Activated CD4-positive, alpha-beta memory T cell treated with anti-CD3 and anti-CD28 coated beads, Interleukin-2, amount 10 ng/mL, durations not matched to agents 7 days and 5 days (primary cell): ENCODE data around the gene EMP2. TPM values are rescaled to one million over a fixed set of nuclear protein-coding genes. Genes with fewer than 3 reads are reported as not detected.

ENCODE experiments used
- CTCF ChIA-PET: fragments of 350-600 bp; sonication (Branson Sonifier 250); formaldehyde crosslinking; loops from one replicate; lab custom pipeline; 2021; ENCODE audit warnings: antibody characterized with exemption, inconsistent platforms; lab: Charles Lee
- POLR2A ChIA-PET: fragments of 350-600 bp; sonication (Branson Sonifier 250); formaldehyde crosslinking; loops from one replicate; lab custom pipeline; 2021; ENCODE audit warnings: antibody characterized with exemption; lab: Charles Lee
- DNase-seq: peaks from one replicate; pipeline ENCODE4 v3.0.0-alpha.2; 2020
- H3K27ac Mint-ChIP-seq: one replicate; pipeline ENCODE4 v1.8.0; 2021; ENCODE audit warnings: mild to moderate bottlenecking, mixed read lengths
- H3K27me3 Mint-ChIP-seq: one replicate; pipeline ENCODE4 v1.8.0; 2021; ENCODE audit warnings: mixed read lengths
- H3K36me3 Mint-ChIP-seq: one replicate; pipeline ENCODE4 v1.8.0; 2021; ENCODE audit warnings: low read depth, mixed read lengths
- H3K4me1 Mint-ChIP-seq: one replicate; pipeline ENCODE4 v1.8.0; 2021; ENCODE audit warnings: mixed read lengths
- H3K4me3 Mint-ChIP-seq: one replicate; pipeline ENCODE4 v1.8.0; 2021; ENCODE audit warnings: mild to moderate bottlenecking, mixed read lengths
- H3K9me3 Mint-ChIP-seq: one replicate; pipeline ENCODE4 v1.8.0; 2021; ENCODE audit warnings: mixed read lengths
- total RNA-seq, 2 experiments: library from RNA; stranded (reverse); gene quantifications; one replicate each; pipeline ENCODE4 v1.2.3, GENCODE V29; 2021

The EMP2 gene
- total RNA-seq, 2 experiments from 2014 or later = not detected

- ChIA-PET CTCF (no interaction called here), POLR2A (no interaction called here)
- Mint-ChIP-seq H3K27me3 (peaks cover 48% of the 10 kb centered on the region), H3K27ac (no peak overlapping the region), H3K9me3 (no peaks in the 10 kb centered on the region), H3K4me1 (peaks cover 2% of the 10 kb centered on the region), H3K36me3 (no peaks in the 10 kb centered on the region), H3K4me3 (no peak overlapping the region)
- DNase-seq = no peak
Observed at GRCh38 chr16:10580883-10581247, 467 bp upstream of the EMP2 start.

GRCh38 chr16:10579575-10579964, 828 bp downstream of the EMP2 start:
- POLR2A ChIA-PET = no interaction called here
- no peak overlapping the region for H3K27ac Mint-ChIP-seq
- H3K9me3 Mint-ChIP-seq = no peaks in the 10 kb centered on the region
- peaks cover 52% of the 10 kb centered on the region for H3K27me3 Mint-ChIP-seq
- no peaks in the 10 kb centered on the region for H3K36me3 Mint-ChIP-seq
- CTCF ChIA-PET = no interaction called here
- DNase-seq = no peak
- H3K4me3 Mint-ChIP-seq = no peak overlapping the region
- H3K4me1 Mint-ChIP-seq = peaks cover 2% of the 10 kb centered on the region

- Mint-ChIP-seq H3K27ac (no peak overlapping the region), H3K4me1 (peaks cover 2% of the 10 kb centered on the region), H3K4me3 (no peak overlapping the region), H3K9me3 (no peaks in the 10 kb centered on the region), H3K27me3 (peaks cover 51% of the 10 kb centered on the region), H3K36me3 (no peaks in the 10 kb centered on the region)
- CTCF ChIA-PET = no interaction called here
- no peak for DNase-seq
- POLR2A ChIA-PET = no interaction called here
Observed at GRCh38 chr16:10578474-10579316, 1.7 kb downstream of the EMP2 start.

GRCh38 chr16:10577305-10578202, 2.8 kb downstream of the EMP2 start:
- POLR2A ChIA-PET = no interaction called here

GRCh38 chr16:10576390-10577304, 3.8 kb downstream of the EMP2 start:
- Mint-ChIP-seq H3K27me3 (peaks cover 39% of the 10 kb centered on the region), H3K9me3 (no peaks in the 10 kb centered on the region), H3K27ac (no peak overlapping the region), H3K36me3 (no peaks in the 10 kb centered on the region), H3K4me1 (peaks cover 2% of the 10 kb centered on the region), H3K4me3 (no peak overlapping the region)
- CTCF ChIA-PET = no interaction called here
- no peak for DNase-seq
- POLR2A ChIA-PET = no interaction called here

More at GRCh38 chr16:10577305-10578202, 2.8 kb downstream of the EMP2 start:
- DNase-seq = no peak
- Mint-ChIP-seq H3K27ac (no peak overlapping the region), H3K27me3 (peaks cover 45% of the 10 kb centered on the region), H3K4me3 (no peak overlapping the region), H3K36me3 (no peaks in the 10 kb centered on the region), H3K4me1 (peaks cover 2% of the 10 kb centered on the region), H3K9me3 (no peaks in the 10 kb centered on the region)
- CTCF ChIA-PET = no interaction called here

- peaks cover 30% of the 10 kb centered on the region for H3K27me3 Mint-ChIP-seq
- DNase-seq = no peak
- ChIA-PET POLR2A (no interaction called here), CTCF (no interaction called here)
- no peaks in the 10 kb centered on the region for H3K4me1 Mint-ChIP-seq
- H3K36me3 Mint-ChIP-seq = no peaks in the 10 kb centered on the region
- no peak overlapping the region for H3K27ac Mint-ChIP-seq
- no peaks in the 10 kb centered on the region for H3K9me3 Mint-ChIP-seq
- no peak overlapping the region for H3K4me3 Mint-ChIP-seq
Observed at GRCh38 chr16:10575506-10576130, 4.8 kb downstream of the EMP2 start.

- H3K27me3 Mint-ChIP-seq = peaks cover 13% of the 10 kb centered on the region
- no peak for DNase-seq
- no peak overlapping the region for H3K4me3 Mint-ChIP-seq
- H3K36me3 Mint-ChIP-seq = no peaks in the 10 kb centered on the region
- no peaks in the 10 kb centered on the region for H3K9me3 Mint-ChIP-seq
- CTCF ChIA-PET = no interaction called here
- no peak overlapping the region for H3K27ac Mint-ChIP-seq
- POLR2A ChIA-PET = no interaction called here
- no peaks in the 10 kb centered on the region for H3K4me1 Mint-ChIP-seq
Observed at GRCh38 chr16:10572611-10573010, 7.8 kb downstream of the EMP2 start.

- CTCF ChIA-PET = no interaction called here
- Mint-ChIP-seq H3K36me3 (no peaks in the 10 kb centered on the region), H3K27ac (no peak overlapping the region), H3K9me3 (no peaks in the 10 kb centered on the region), H3K4me3 (no peak overlapping the region), H3K27me3 (peaks cover 10% of the 10 kb centered on the region), H3K4me1 (no peaks in the 10 kb centered on the region)
- DNase-seq = no peak
- POLR2A ChIA-PET = no interaction called here
Observed at GRCh38 chr16:10571354-10571753, 9.0 kb downstream of the EMP2 start.

GRCh38 chr16:10569621-10570020, 10.8 kb downstream of the EMP2 start:
- DNase-seq = no peak
- POLR2A ChIA-PET = no interaction called here
- peaks cover 5% of the 10 kb centered on the region for H3K27me3 Mint-ChIP-seq
- H3K27ac Mint-ChIP-seq = no peak overlapping the region
- H3K36me3 Mint-ChIP-seq = no peaks in the 10 kb centered on the region
- no peak overlapping the region for H3K4me3 Mint-ChIP-seq
- CTCF ChIA-PET = interaction anchor here (0.9 kb wide), 1 partner anchor 15 kb away, joined by 3 read pairs; no protein-coding TSS in a partner anchor
- H3K4me1 Mint-ChIP-seq = no peaks in the 10 kb centered on the region
- no peaks in the 10 kb centered on the region for H3K9me3 Mint-ChIP-seq

- POLR2A ChIA-PET = no interaction called here
- no peak for DNase-seq
- CTCF ChIA-PET = interaction anchor here (0.6 kb wide), 2 partner anchors 283 to 754 kb away, joined by 3 read pairs; no protein-coding TSS in a partner anchor
- Mint-ChIP-seq H3K27ac (no peak overlapping the region), H3K4me1 (no peaks in the 10 kb centered on the region), H3K36me3 (no peaks in the 10 kb centered on the region), H3K4me3 (no peak overlapping the region), H3K9me3 (peaks cover 2% of the 10 kb centered on the region), H3K27me3 (no peaks in the 10 kb centered on the region)
Observed at GRCh38 chr16:10566613-10567012, 13.8 kb downstream of the EMP2 start.

GRCh38 chr16:10565167-10565566, 15.2 kb downstream of the EMP2 start:
- POLR2A ChIA-PET = no interaction called here
- Mint-ChIP-seq H3K36me3 (no peaks in the 10 kb centered on the region), H3K4me3 (no peak overlapping the region), H3K9me3 (peaks cover 2% of the 10 kb centered on the region), H3K4me1 (no peaks in the 10 kb centered on the region), H3K27ac (no peak overlapping the region), H3K27me3 (peaks cover 6% of the 10 kb centered on the region)
- CTCF ChIA-PET = no interaction called here
- DNase-seq = no peak

- Mint-ChIP-seq H3K4me1 (no peaks in the 10 kb centered on the region), H3K36me3 (no peaks in the 10 kb centered on the region), H3K9me3 (peaks cover 2% of the 10 kb centered on the region), H3K27me3 (peaks cover 6% of the 10 kb centered on the region), H3K27ac (no peak overlapping the region), H3K4me3 (no peak overlapping the region)
- DNase-seq = no peak
- CTCF ChIA-PET = no interaction called here
- POLR2A ChIA-PET = no interaction called here
Observed at GRCh38 chr16:10564591-10564990, 15.8 kb downstream of the EMP2 start.
